HG03521 (cell line): ENCODE results near the gene RAB3IP.
"Not testable (repeated sequence)": the region's sequence is repeated elsewhere in the genome, so short reads cannot be mapped to it uniquely, and the experiment has no call there.

Experiments used
- ATAC-seq: cut with Tn5 transposase; IDR thresholded peaks from one replicate; pipeline ENCODE4 v1.9.1; 2021; ENCODE audit warnings: mild to moderate bottlenecking, moderate library complexity; ENCODE audit not compliant: unreplicated experiment

Gene RAB3IP

GRCh38 chr12:69751476-69751875 lies 12.8 kb downstream of the RAB3IP start:
- no peak for ATAC-seq

GRCh38 chr12:69755302-69755701 lies 16.6 kb downstream of the RAB3IP start:
- ATAC-seq = no peak

GRCh38 chr12:69756088-69756755 lies 17.6 kb downstream of the RAB3IP start:
- ATAC-seq = no peak

GRCh38 chr12:69758105-69758504 lies 19.4 kb downstream of the RAB3IP start:
- ATAC-seq = no peak

GRCh38 chr12:69759581-69759980 lies 20.9 kb downstream of the RAB3IP start:
- ATAC-seq = not testable (repeated sequence)

- ATAC-seq = no peak
These were observed 26.9 kb downstream of the RAB3IP start for GRCh38 chr12:69765515-69765914.

GRCh38 chr12:69766260-69766659 lies 27.6 kb downstream of the RAB3IP start:
- ATAC-seq = no peak

GRCh38 chr12:69779928-69780327 lies 41.3 kb downstream of the RAB3IP start:
- no peak for ATAC-seq

- ATAC-seq = no peak
These were observed 44.7 kb downstream of the RAB3IP start for GRCh38 chr12:69783365-69783764.

- ATAC-seq = no peak
These were observed 50.7 kb downstream of the RAB3IP start for GRCh38 chr12:69789351-69789750.

- ATAC-seq = no peak
These were observed 53.9 kb downstream of the RAB3IP start for GRCh38 chr12:69792533-69792932.

- not testable (repeated sequence) for ATAC-seq
These were observed 68.6 kb downstream of the RAB3IP start for GRCh38 chr12:69807101-69807897.

- no peak for ATAC-seq
These were observed 72.3 kb downstream of the RAB3IP start for GRCh38 chr12:69810870-69811498.

- no peak for ATAC-seq
These were observed 77.4 kb downstream of the RAB3IP start for GRCh38 chr12:69816082-69816481.

- ATAC-seq = no peak
These were observed 82.4 kb downstream of the RAB3IP start for GRCh38 chr12:69821032-69821455.

- ATAC-seq = no peak
These were observed 82.9 kb downstream of the RAB3IP start for GRCh38 chr12:69821456-69822159.

- no peak for ATAC-seq
These were observed 83.7 kb downstream of the RAB3IP start for GRCh38 chr12:69822201-69822860.

GRCh38 chr12:69824028-69824427 lies 85.4 kb downstream of the RAB3IP start:
- no peak for ATAC-seq

GRCh38 chr12:69824966-69825560 lies 86.4 kb downstream of the RAB3IP start, which contains the start of gene MYRFL:
Gene MYRFL, plus strand, starts transcription at chr12:69825227. Its CDS starts 291 bp downstream, at chr12:69825518.
- no peak for ATAC-seq

- ATAC-seq = no peak
These were observed 90.2 kb downstream of the RAB3IP start for GRCh38 chr12:69828897-69829296.
